DOHH2 (cell line): ENCODE data around the gene PPFIBP2.

Experiments used
- H3F3A ChIP-seq: fragments of 200-600 bp; sonication (generic), shearing (Covaris generic); 2 replicates; pipeline ENCODE4 v1.6.0; 2016; ENCODE audit warnings: antibody characterized with exemption, mild to moderate bottlenecking; ENCODE audit not compliant: control insufficient read depth, insufficient read depth
- H3K27ac ChIP-seq: fragments of 200-600 bp; sonication (generic); 2 replicates; pipeline ENCODE4 v1.5.1; 2014; ENCODE audit warnings: low read depth, mild to moderate bottlenecking, low read length, moderate library complexity
- H3K27me3 ChIP-seq: fragments of 200-600 bp; sonication (generic); 2 replicates; pipeline ENCODE4 v1.6.1; 2014; ENCODE audit warnings: mild to moderate bottlenecking, low read length, mixed read lengths; ENCODE audit not compliant: control insufficient read depth
- H3K36me3 ChIP-seq: fragments of 200-600 bp; sonication (generic); 2 replicates; pipeline ENCODE4 v1.6.1; 2014; ENCODE audit warnings: mild to moderate bottlenecking, low read length, moderate library complexity, mixed read lengths; ENCODE audit not compliant: control insufficient read depth
- H3K4me1 ChIP-seq: fragments of 200-600 bp; sonication (generic); 2 replicates; pipeline ENCODE4 v1.6.1; 2014; ENCODE audit warnings: mild to moderate bottlenecking, low read length, mixed read lengths; ENCODE audit not compliant: control insufficient read depth
- H3K4me2 ChIP-seq: fragments of 200-600 bp; sonication (generic); 2 replicates; pipeline ENCODE4 v1.6.0; 2014; ENCODE audit warnings: mild to moderate bottlenecking, low read length, moderate library complexity
- H3K4me3 ChIP-seq: fragments of 200-600 bp; sonication (generic); 2 replicates; pipeline ENCODE4 v1.5.1; 2014; ENCODE audit warnings: mild to moderate bottlenecking, low read length, mixed read lengths
- H3K79me2 ChIP-seq: fragments of 200-600 bp; sonication (generic); 2 replicates; pipeline ENCODE4 v1.6.1; 2014; ENCODE audit warnings: mild to moderate bottlenecking, low read length, mixed read lengths; ENCODE audit not compliant: control insufficient read depth
- H3K9me2 ChIP-seq: fragments of 200-600 bp; sonication (generic); replicated peaks from 2 replicates; pipeline ENCODE4 v1.6.1; 2014; ENCODE audit warnings: mild to moderate bottlenecking, low read length, mixed read lengths; ENCODE audit not compliant: control insufficient read depth
- H3K9me3 ChIP-seq: fragments of 200-600 bp; sonication (generic); 2 replicates; pipeline ENCODE4 v1.6.1; 2014; ENCODE audit warnings: antibody characterized with exemption, low read length, mixed read lengths; ENCODE audit not compliant: control insufficient read depth, insufficient read depth
- H4K20me1 ChIP-seq: fragments of 200-600 bp; sonication (generic); 2 replicates; pipeline ENCODE4 v1.6.0; 2014; ENCODE audit warnings: low read depth, mild to moderate bottlenecking, antibody characterized with exemption, low read length, moderate library complexity; ENCODE audit not compliant: control insufficient read depth, insufficient read depth
- CTCF ChIP-seq: fragments of 200-600 bp; sonication (generic); IDR thresholded peaks from one replicate; pipeline ENCODE4 v1.5.1; 2014; ENCODE audit warnings: antibody characterized with exemption, mild to moderate bottlenecking, low read depth, low read length; ENCODE audit not compliant: poor library complexity, severe bottlenecking
- EZH2phosphoT487 ChIP-seq: fragments of 200-600 bp; sonication (generic); IDR thresholded peaks from 2 replicates; pipeline ENCODE4 v1.6.1; 2017; ENCODE audit warnings: borderline replicate concordance, mild to moderate bottlenecking, antibody characterized with exemption, low read length, moderate library complexity, mixed read lengths

Gene PPFIBP2

GRCh38 chr11:7666292-7666866 lies 152.6 kb downstream of the PPFIBP2 start:
- Histone ChIP-seq H3F3A (no peaks in the 10 kb centered on the region), H3K9me2 (no peaks in the 10 kb centered on the region), H4K20me1 (no peaks in the 10 kb centered on the region), H3K9me3 (no peaks in the 10 kb centered on the region), H3K4me1 (no peaks in the 10 kb centered on the region), H3K79me2 (no peaks in the 10 kb centered on the region), H3K4me3 (no peak overlapping the region), H3K27ac (no peak overlapping the region), H3K36me3 (no peaks in the 10 kb centered on the region), H3K27me3 (no peaks in the 10 kb centered on the region), H3K4me2 (no peak overlapping the region)
- no peak for TF ChIP-seq EZH2phosphoT487
- no peak for TF ChIP-seq CTCF

- Histone ChIP-seq H3K9me2 (no peaks in the 10 kb centered on the region), H4K20me1 (no peaks in the 10 kb centered on the region), H3F3A (no peaks in the 10 kb centered on the region), H3K27me3 (no peaks in the 10 kb centered on the region), H3K27ac (no peak overlapping the region), H3K9me3 (no peaks in the 10 kb centered on the region), H3K36me3 (no peaks in the 10 kb centered on the region), H3K4me2 (no peak overlapping the region), H3K4me1 (no peaks in the 10 kb centered on the region), H3K79me2 (no peaks in the 10 kb centered on the region), H3K4me3 (no peak overlapping the region)
- TF ChIP-seq CTCF (no peak), EZH2phosphoT487 (no peak)
These were observed 153.7 kb downstream of the PPFIBP2 start for GRCh38 chr11:7667460-7667859.

GRCh38 chr11:7668464-7668863 lies 154.7 kb downstream of the PPFIBP2 start:
- Histone ChIP-seq H3K4me2 (no peak overlapping the region), H3K9me2 (no peaks in the 10 kb centered on the region), H4K20me1 (no peaks in the 10 kb centered on the region), H3F3A (no peaks in the 10 kb centered on the region), H3K79me2 (no peaks in the 10 kb centered on the region), H3K27ac (no peak overlapping the region), H3K9me3 (no peaks in the 10 kb centered on the region), H3K27me3 (peaks cover 4% of the 10 kb centered on the region), H3K4me3 (no peak overlapping the region), H3K4me1 (peaks cover 7% of the 10 kb centered on the region; the same call in 1 of the 2 replicates), H3K36me3 (no peaks in the 10 kb centered on the region)
- no peak for TF ChIP-seq CTCF
- no peak for TF ChIP-seq EZH2phosphoT487
